Measurements from ENCODE around the gene NEAT1. TPM values are rescaled to one million over a fixed set of nuclear protein-coding genes. Genes with fewer than 3 reads are reported as not detected.

Gene NEAT1
- total RNA-seq, 1 experiment from 2014 or later = 564 TPM

DNA sequence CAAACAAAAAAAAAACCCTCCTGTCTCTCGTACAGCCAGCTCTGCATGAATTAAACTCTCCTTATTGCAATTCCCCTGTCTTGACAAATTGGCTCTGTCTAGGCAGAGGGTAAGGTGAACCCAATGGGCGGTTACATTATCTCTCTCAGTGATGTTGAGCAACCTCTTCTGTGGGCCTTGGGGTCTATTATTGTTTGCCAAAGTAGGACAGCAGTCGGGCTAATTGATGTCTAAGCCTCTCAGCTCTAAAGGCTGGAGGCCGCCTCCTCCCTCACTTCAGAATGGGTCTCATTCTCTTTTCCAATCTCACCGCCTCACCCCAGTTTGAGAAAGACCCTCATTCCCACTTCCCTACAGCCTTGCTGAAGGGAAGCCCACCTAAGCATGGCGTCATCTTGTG is 38.8 kb upstream of the NEAT1 start:
- CTCF ChIA-PET = interaction anchor here (1.9 kb wide), 1 partner anchor 32 kb away, joined by 5 read pairs; no protein-coding TSS in a partner anchor
- peaks cover 55 to 72% of the 10 kb centered on the region in 2 experiments for H3K4me1 ChIP-seq (ENCODE audit: control insufficient read depth in 1 of 2, insufficient read depth in 2 of 2, low read length in 2 of 2)
- peak overlapping the region; percentile 85 for H3K4me2 ChIP-seq (ENCODE audit: low read length)
- H3K79me2 ChIP-seq (ENCODE audit: insufficient read depth, low read length) = peaks cover 7% of the 10 kb centered on the region; the same call in 1 of the 2 replicates
- POLR2A ChIA-PET = interaction anchor here (2.5 to 2.9 kb wide), 2 partner anchors 39 to 41 kb away, joined by 11 to 12 read pairs; partner anchors contain the start of gene NEAT1
- H4K20me1 ChIP-seq (ENCODE audit: insufficient read depth) = no peaks in the 10 kb centered on the region
- H3K9ac ChIP-seq (ENCODE audit: low read length) = no peak overlapping the region
- DNase-seq (ENCODE audit: low read depth, low spot score) (no peak), ATAC-seq (no peak)
- intact Hi-C loops (cut with micrococcal nuclease) = loop anchor here (2.0 to 5.0 kb wide), 4 partner anchors 37 to 189 kb away; partner anchors contain the start of genes FAM89B and ZNRD2
- H3K27ac ChIP-seq (ENCODE audit: low read depth, low read length) = peak overlapping the region; percentile 99
- no peaks in the 10 kb centered on the region for H3K27me3 ChIP-seq (ENCODE audit: insufficient read depth, low read length)
- H3K9me2 ChIP-seq (ENCODE audit: insufficient read depth) = no peaks in the 10 kb centered on the region
- no peak overlapping the region for H3K4me3 ChIP-seq (replicated peaks in 1 of 2; ENCODE audit: low read depth in 1 of 2, low read length in 2 of 2)
- no peak overlapping the region for H2AFZ ChIP-seq (ENCODE audit: low read depth, low read length, poor library complexity, severe bottlenecking)
- H3K36me3 ChIP-seq (ENCODE audit: control insufficient read depth in 1 of 2, insufficient read depth in 2 of 2, low read length in 2 of 2) = peaks cover 0 to 5% of the 10 kb centered on the region in 2 experiments; a peak in 2 of 4 replicates
- no TSS peak for BruUV-seq (replicated peaks)
- TF ChIP-seq EGR1 (IDR thresholded peaks at IDR 0.05; ENCODE audit: low read depth) = no peak
- TF ChIP-seq POLR2A (IDR thresholded peaks at IDR 0.05; ENCODE audit: borderline replicate concordance, extremely low read depth, insufficient read depth, insufficient read length) = no peak
- TF ChIP-seq SIN3A (IDR thresholded peaks at IDR 0.05; ENCODE audit: low read depth) = no peak
- TF ChIP-seq, protein P1, sequence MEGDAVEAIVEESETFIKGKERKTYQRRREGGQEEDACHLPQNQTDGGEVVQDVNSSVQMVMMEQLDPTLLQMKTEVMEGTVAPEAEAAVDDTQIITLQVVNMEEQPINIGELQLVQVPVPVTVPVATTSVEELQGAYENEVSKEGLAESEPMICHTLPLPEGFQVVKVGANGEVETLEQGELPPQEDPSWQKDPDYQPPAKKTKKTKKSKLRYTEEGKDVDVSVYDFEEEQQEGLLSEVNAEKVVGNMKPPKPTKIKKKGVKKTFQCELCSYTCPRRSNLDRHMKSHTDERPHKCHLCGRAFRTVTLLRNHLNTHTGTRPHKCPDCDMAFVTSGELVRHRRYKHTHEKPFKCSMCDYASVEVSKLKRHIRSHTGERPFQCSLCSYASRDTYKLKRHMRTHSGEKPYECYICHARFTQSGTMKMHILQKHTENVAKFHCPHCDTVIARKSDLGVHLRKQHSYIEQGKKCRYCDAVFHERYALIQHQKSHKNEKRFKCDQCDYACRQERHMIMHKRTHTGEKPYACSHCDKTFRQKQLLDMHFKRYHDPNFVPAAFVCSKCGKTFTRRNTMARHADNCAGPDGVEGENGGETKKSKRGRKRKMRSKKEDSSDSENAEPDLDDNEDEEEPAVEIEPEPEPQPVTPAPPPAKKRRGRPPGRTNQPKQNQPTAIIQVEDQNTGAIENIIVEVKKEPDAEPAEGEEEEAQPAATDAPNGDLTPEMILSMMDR (IDR thresholded peaks at IDR 0.05 in 2 of 3, conservative IDR thresholded peaks at IDR 0.05 in 1 of 3; ENCODE audit: borderline replicate concordance in 1 of 3, insufficient read depth in 1 of 3, low read depth in 2 of 3, low read length in 2 of 3) = no peak
- TF ChIP-seq CEBPB (IDR thresholded peaks at IDR 0.05; ENCODE audit: low read depth) = no peak
- TF ChIP-seq POLR2AphosphoS5 (IDR thresholded peaks at IDR 0.05; ENCODE audit: low read depth, low read length) = no peak
- TF ChIP-seq ZNF274 (IDR thresholded peaks at IDR 0.05; ENCODE audit: low read depth, low read length) = no peak
- TF ChIP-seq, protein P2, sequence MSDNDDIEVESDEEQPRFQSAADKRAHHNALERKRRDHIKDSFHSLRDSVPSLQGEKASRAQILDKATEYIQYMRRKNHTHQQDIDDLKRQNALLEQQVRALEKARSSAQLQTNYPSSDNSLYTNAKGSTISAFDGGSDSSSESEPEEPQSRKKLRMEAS (IDR thresholded peaks at IDR 0.05) = no peak
- TF ChIP-seq, protein P3, sequence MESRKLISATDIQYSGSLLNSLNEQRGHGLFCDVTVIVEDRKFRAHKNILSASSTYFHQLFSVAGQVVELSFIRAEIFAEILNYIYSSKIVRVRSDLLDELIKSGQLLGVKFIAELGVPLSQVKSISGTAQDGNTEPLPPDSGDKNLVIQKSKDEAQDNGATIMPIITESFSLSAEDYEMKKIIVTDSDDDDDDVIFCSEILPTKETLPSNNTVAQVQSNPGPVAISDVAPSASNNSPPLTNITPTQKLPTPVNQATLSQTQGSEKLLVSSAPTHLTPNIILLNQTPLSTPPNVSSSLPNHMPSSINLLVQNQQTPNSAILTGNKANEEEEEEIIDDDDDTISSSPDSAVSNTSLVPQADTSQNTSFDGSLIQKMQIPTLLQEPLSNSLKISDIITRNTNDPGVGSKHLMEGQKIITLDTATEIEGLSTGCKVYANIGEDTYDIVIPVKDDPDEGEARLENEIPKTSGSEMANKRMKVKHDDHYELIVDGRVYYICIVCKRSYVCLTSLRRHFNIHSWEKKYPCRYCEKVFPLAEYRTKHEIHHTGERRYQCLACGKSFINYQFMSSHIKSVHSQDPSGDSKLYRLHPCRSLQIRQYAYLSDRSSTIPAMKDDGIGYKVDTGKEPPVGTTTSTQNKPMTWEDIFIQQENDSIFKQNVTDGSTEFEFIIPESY (IDR thresholded peaks at IDR 0.05; ENCODE audit: extremely low read depth, insufficient replicate concordance, low read length) = no peak
- no peak for TF ChIP-seq SP1 (IDR thresholded peaks at IDR 0.05; ENCODE audit: low read depth)
- TF ChIP-seq EZH2phosphoT487 (IDR thresholded peaks at IDR 0.05; ENCODE audit: borderline replicate concordance) = no peak
- no peak for TF ChIP-seq FOSL1 (IDR thresholded peaks at IDR 0.05; ENCODE audit: low read depth)
- TF ChIP-seq YY1 (IDR thresholded peaks at IDR 0.05; ENCODE audit: extremely low read depth, insufficient replicate concordance, low read depth, low read length) = no peak
- no peaks in the 10 kb centered on the region for H3K9me3 ChIP-seq (ENCODE audit: control insufficient read depth in 1 of 2, insufficient read depth in 1 of 2, low read depth in 1 of 2, low read length in 2 of 2)
- RAD21 ChIA-PET (ENCODE audit: low non-redundant PET in 1 of 2, low total read pairs in 2 of 2, uncharacterized antibody in 2 of 2, unreplicated experiment in 2 of 2) = interaction anchor here in 1 of 2 experiments (1.3 kb wide), 1 partner anchor 109 kb away, joined by 3 read pairs; no protein-coding TSS in a partner anchor
